A673 (cell line): Measurements from ENCODE around the gene GLRA1.

Source experiments
- CTCF ChIP-seq: fragments of 300-800, 200-600 bp; sonication (generic); conservative IDR thresholded peaks from 2 replicates; pipeline ENCODE4 v1.5.1; 2017; ENCODE audit warnings: low read depth, mild to moderate bottlenecking, antibody characterized with exemption, low read length, moderate library complexity, mixed read lengths
- EZH2 ChIP-seq: fragments of 200-600 bp; sonication (generic); IDR thresholded peaks from 2 replicates; pipeline ENCODE4 v1.6.1; 2017; ENCODE audit warnings: borderline replicate concordance, low read depth, mild to moderate bottlenecking, mixed read lengths, antibody characterized with exemption, low read length; ENCODE audit not compliant: poor library complexity, severe bottlenecking

DNA sequence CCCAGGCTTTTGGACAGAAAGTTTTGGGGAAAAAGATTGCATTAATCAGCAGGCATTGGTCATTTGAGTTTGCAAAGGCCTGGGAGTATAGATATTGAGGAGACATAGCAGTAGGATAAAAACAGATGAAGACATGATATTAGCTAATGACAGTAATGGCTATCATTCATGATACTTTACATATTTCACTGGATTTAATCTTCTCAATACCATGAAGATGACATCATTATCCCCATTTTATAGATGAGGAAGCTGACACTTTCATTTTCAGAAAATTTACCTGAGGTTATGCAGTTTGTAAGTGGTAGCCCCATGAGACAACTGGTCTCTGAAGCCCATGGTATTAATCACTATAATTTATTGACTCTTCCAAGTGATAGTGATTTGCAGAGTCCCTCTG, 23.0 kb downstream of the GLRA1 start:
- no peak for TF ChIP-seq CTCF
- TF ChIP-seq EZH2 = no peak
